Lower lobe of right lung (tissue), 2 donors: ENCODE results near the gene FLT1. TPM values are rescaled to one million over a fixed set of nuclear protein-coding genes. Genes with fewer than 3 reads are reported as not detected.

Source experiments
- ATAC-seq, 2 donors: fragments of 200-7000 bp; cut with Tn5 transposase; one replicate each; pipeline ENCODE4 v1.9.1; 2020 to 2022; ENCODE audit warnings: mild to moderate bottlenecking in 2 of 2, moderate library complexity in 2 of 2
- DNase-seq: peaks from one replicate; pipeline ENCODE4 v3.0.0-alpha.2; 2020
- H3K27ac ChIP-seq: fragments of 200-600 bp; one replicate; pipeline ENCODE4 v1.8.0; 2022
- H3K27me3 ChIP-seq: fragments of 200-600 bp; one replicate; pipeline ENCODE4 v1.8.0; 2022; ENCODE audit warnings: low read depth
- H3K36me3 ChIP-seq: fragments of 200-600 bp; one replicate; pipeline ENCODE4 v1.8.0; 2022; ENCODE audit warnings: mild to moderate bottlenecking
- H3K4me1 ChIP-seq: fragments of 200-600 bp; one replicate; pipeline ENCODE4 v1.8.0; 2022
- H3K4me3 ChIP-seq: fragments of 200-600 bp; one replicate; pipeline ENCODE4 v1.8.0; 2022; ENCODE audit warnings: mild to moderate bottlenecking
- H3K9me3 ChIP-seq: fragments of 200-600 bp; one replicate; pipeline ENCODE4 v1.8.0; 2022
- CTCF ChIP-seq: fragments of 200-600 bp; IDR thresholded peaks from one replicate; pipeline ENCODE4 v1.8.0; 2022; ENCODE audit warnings: antibody characterized with exemption, mild to moderate bottlenecking
- intact Hi-C: fragments of 100-400 bp; cut with DNase I; formaldehyde crosslinking; loops from one replicate; pipeline ENCODE4 v1.11.0; 2022
- total RNA-seq: library from RNA; stranded (reverse); fragmentation: NEBNext Ultra II Directional; extraction: Animal tissue kit (Norgen Biotek cat#: 25700); gene quantifications from one replicate; pipeline ENCODE4 v1.2.1, GENCODE V29; 2021
- donor health status: DM: no; HTN: yes; CAD: no; lungs with severe emphysema.

FLT1 gene
- total RNA-seq, 1 donor from 2014 or later, result 41.9 TPM

DNA sequence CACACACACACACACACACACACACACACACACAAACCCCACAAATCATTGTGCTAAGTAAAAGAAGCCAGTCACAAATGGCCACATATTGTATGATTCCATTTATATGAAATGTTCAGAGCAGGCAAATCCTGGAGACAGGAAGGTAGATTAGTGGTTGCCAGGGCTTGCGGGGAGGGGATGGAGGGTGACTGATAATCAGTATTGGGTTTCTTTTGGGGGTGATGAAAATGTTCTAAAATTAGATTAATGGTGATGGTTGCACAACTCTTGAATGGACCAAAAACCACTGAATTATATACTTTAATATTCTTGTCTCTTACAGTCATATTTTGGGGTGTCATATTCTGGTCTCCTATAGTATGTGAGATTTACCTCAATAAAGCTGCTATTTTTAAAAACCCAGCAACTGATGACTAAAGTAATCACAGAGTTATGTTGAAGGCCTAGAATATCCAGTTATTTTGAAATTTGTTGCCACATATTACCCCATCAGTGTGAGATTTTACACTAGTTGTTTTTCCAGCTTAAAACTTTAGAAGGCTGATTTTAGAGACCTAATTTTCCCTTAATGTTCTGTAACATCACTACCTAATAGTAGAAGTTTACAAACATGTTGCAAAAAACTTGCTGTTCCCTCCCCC lies 20.3 kb downstream of the FLT1 start:
- H3K4me1 ChIP-seq, result no peaks in the 10 kb centered on the region
- no peaks in the 10 kb centered on the region for H3K9me3 ChIP-seq
- H3K36me3 ChIP-seq, result no peaks in the 10 kb centered on the region
- TF ChIP-seq CTCF, result no peak
- H3K27ac ChIP-seq, result no peak overlapping the region
- ATAC-seq, result no peak
- intact Hi-C loops, result no loop called here
- no peak for DNase-seq
- no peak overlapping the region for H3K4me3 ChIP-seq
- no peaks in the 10 kb centered on the region for H3K27me3 ChIP-seq

GRCh38 chr13:28473044-28473443 lies 21.9 kb downstream of the FLT1 start:
- H3K4me1 ChIP-seq, result peaks cover 6% of the 10 kb centered on the region
- DNase-seq (no peak), ATAC-seq (no peak)
- H3K4me3 ChIP-seq, result no peak overlapping the region
- intact Hi-C loops, result no loop called here
- H3K9me3 ChIP-seq, result no peaks in the 10 kb centered on the region
- H3K27ac ChIP-seq, result no peak overlapping the region
- no peaks in the 10 kb centered on the region for H3K36me3 ChIP-seq
- no peaks in the 10 kb centered on the region for H3K27me3 ChIP-seq
- TF ChIP-seq CTCF, result no peak

GRCh38 chr13:28471421-28471820 lies 23.5 kb downstream of the FLT1 start:
- H3K4me1 ChIP-seq, result peaks cover 17% of the 10 kb centered on the region
- H3K27ac ChIP-seq, result no peak overlapping the region
- H3K36me3 ChIP-seq, result peaks cover 4% of the 10 kb centered on the region
- intact Hi-C loops, result no loop called here
- no peak for TF ChIP-seq CTCF
- no peaks in the 10 kb centered on the region for H3K27me3 ChIP-seq
- H3K4me3 ChIP-seq, result no peak overlapping the region
- DNase-seq (no peak), ATAC-seq (peak; percentile 38 to 50)
- H3K9me3 ChIP-seq, result no peaks in the 10 kb centered on the region

GRCh38 chr13:28470296-28470695 lies 24.6 kb downstream of the FLT1 start:
- H3K4me1 ChIP-seq, result peaks cover 19% of the 10 kb centered on the region
- H3K9me3 ChIP-seq, result no peaks in the 10 kb centered on the region
- H3K27ac ChIP-seq, result no peak overlapping the region
- no peak overlapping the region for H3K4me3 ChIP-seq
- H3K27me3 ChIP-seq, result no peaks in the 10 kb centered on the region
- ATAC-seq (no peak), DNase-seq (no peak)
- intact Hi-C loops, result no loop called here
- H3K36me3 ChIP-seq, result peaks cover 4% of the 10 kb centered on the region
- TF ChIP-seq CTCF, result no peak

DNA sequence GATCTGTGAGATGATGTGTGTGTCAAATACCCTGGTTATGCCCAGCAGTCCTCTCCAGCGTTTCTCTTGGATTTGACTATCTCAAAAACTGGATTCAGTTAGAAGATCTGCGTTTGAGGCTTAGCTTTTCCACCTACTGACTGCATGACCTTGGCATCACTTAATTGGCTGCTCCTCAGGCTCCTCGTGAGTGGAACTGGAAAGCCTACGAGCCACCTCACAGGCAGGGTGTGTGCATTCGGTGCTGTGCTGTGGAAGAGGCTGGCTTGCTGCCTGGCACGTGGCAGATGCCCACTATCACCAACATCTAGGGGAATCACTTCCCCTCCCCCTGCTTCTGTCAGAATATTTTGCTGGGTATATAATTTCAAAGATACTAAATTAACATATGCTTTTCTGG lies 25.6 kb downstream of the FLT1 start:
- TF ChIP-seq CTCF, result no peak
- intact Hi-C loops, result no loop called here
- no peak overlapping the region for H3K27ac ChIP-seq
- no peaks in the 10 kb centered on the region for H3K27me3 ChIP-seq
- H3K4me3 ChIP-seq, result no peak overlapping the region
- ATAC-seq (no peak), DNase-seq (no peak)
- H3K36me3 ChIP-seq, result peaks cover 4% of the 10 kb centered on the region
- H3K9me3 ChIP-seq, result no peaks in the 10 kb centered on the region
- H3K4me1 ChIP-seq, result peaks cover 19% of the 10 kb centered on the region
